Heart left ventricle (tissue), 13 donors: Measurements from ENCODE around the gene ADAMTS12.

ENCODE experiments used
- POLR2A ChIP-seq, 2 donors: fragments of 450-650 bp; IDR thresholded peaks; one replicate each; pipeline ENCODE4 v1.6.1; 2017; ENCODE audit warnings: antibody characterized with exemption in 2 of 2, mild to moderate bottlenecking in 2 of 2, moderate library complexity in 2 of 2
- TF ChIP-seq, protein P1 (sequence below), 12 donors: fragments of 200-600 bp; sonication (generic) in 4 of 12; IDR thresholded peaks; one replicate each; pipeline versions ENCODE4 v1.5.0 to v1.8.0; 2018 to 2022; ENCODE audit warnings: antibody characterized with exemption in 12 of 12, mild to moderate bottlenecking in 5 of 12
- donor health status: ischemic (EF 13 %, LVEDD 7.1; RV severe dilation, severe dysfunction).
- donor health status: DM: no; HTN: yes; CAD: no.
- donor health status: DM: no; HTN: no; CAD: no.
- donor health status: ischemic (EF 25% LVEDD 6.9; RV normal size, moderate dysfunction).
- donor health status: ischemic (EF 25% LVEDD 5.7; RV mildly dilated, moderate dysfunction).
- donor health status: ischemic (EF 35%, LVEDD 5.7; RV mildly dilated, moderate dysfunction).
- donor health status: nonischemic (EF 11% LVEDD 7.7; RV severe dilation, severe dysfunction).
- donor health status: DM: yes; HTN: yes; CAD: no.
- donor health status: PGD.
- donor health status: ischemic (EF 29% LVEDD 5.4; RV normal size, mild dysfunction).
- donor health status: nonischemic (EF 23%, LVEDD 6.1; RV moderate dilation, normal function).

DNA sequence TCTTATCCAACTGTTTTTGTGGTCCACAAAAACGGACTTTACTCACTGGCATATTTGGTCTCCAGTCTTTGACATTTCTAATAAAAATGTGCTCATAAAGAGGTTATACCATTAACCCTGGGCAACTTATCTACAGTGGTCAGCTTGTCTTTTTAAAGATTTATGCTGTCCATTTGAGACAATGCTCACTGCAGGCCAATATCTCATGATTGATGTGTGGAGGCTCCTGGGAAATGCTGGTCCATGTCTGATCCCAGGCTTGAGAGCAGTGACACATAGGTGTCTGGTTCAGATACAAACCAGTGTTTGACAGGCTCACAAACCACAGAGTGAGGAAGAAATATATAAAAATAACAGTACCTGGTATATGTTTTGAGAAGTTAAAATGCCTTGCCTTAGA is 270.3 kb downstream of the ADAMTS12 start:
- TF ChIP-seq, protein P1, sequence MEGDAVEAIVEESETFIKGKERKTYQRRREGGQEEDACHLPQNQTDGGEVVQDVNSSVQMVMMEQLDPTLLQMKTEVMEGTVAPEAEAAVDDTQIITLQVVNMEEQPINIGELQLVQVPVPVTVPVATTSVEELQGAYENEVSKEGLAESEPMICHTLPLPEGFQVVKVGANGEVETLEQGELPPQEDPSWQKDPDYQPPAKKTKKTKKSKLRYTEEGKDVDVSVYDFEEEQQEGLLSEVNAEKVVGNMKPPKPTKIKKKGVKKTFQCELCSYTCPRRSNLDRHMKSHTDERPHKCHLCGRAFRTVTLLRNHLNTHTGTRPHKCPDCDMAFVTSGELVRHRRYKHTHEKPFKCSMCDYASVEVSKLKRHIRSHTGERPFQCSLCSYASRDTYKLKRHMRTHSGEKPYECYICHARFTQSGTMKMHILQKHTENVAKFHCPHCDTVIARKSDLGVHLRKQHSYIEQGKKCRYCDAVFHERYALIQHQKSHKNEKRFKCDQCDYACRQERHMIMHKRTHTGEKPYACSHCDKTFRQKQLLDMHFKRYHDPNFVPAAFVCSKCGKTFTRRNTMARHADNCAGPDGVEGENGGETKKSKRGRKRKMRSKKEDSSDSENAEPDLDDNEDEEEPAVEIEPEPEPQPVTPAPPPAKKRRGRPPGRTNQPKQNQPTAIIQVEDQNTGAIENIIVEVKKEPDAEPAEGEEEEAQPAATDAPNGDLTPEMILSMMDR (IDR thresholded peaks at IDR 0.05), result no peak
- TF ChIP-seq POLR2A (IDR thresholded peaks at IDR 0.05), result no peak
